ENCODE measurements around the gene CUBN. TPM values are rescaled to one million over a fixed set of nuclear protein-coding genes. Genes with fewer than 3 reads are reported as not detected.

The CUBN gene
- total RNA-seq, 1 donor from 2014 or later = 6.1 TPM

DNA sequence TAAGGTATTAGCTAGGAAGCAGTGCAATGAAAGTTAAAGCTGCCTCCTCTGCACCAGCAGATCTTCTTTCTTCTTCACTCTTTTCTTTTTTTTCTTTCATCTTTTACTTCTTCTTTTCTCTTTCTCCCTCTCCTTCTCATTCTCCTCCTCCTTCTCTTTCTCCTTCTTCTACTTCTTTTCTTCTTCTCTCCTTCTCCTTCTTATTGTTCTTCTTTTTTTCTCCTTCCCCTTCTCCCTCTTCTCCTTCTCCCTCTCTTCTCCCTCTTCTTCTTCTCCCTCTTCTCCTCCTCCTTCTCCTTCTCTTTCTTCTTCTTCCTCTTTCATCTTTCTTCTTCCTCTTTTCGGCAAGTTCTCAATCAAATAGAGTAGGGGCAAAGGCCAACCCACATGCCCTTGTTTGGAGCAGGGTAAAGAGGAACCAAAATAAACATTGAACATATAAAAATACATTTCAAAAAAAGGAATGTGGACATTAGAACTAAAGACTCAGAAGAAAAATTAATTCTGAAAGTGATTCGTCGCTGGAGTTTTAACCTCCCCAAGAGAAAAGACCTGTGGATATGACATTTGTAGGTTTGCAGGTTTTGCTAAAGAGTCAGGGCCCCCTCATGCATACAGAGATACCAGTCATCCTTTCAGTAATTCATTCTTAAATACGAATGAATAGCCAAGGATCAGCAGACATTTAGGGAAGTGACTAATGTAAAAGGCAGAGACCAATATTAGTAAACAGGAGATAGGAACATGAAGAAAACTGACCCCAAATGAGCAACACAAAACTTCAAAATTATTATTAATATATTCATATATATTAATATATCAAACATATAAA lies 219.4 kb downstream of the CUBN start:
- peak; percentile 55 for DNase-seq

- DNase-seq = peak; percentile 35
These were observed 220.3 kb downstream of the CUBN start for GRCh38 chr10:16909271-16909767.

DNA sequence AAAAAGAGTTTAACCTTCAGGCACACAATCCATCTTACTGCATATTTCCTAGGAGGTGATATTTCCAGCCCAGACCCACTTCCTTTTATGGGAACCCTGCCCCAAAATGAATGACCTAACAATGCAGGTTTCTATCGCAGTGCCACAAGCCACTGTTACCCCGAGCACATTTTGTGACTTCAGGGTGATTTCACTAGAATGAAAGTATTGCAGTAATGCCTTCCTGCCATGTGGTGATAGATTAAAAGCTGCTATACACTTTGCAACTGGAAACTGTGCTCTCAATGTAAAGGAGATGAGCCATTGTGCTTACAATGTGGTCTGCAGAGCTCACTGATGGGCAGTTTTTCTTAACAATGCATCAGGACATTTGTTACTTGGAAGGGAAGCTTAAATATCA lies 221.9 kb downstream of the CUBN start:
- DNase-seq = no peak

GRCh38 chr10:16905320-16905719 lies 224.3 kb downstream of the CUBN start:
- DNase-seq = no peak

GRCh38 chr10:16904639-16905061 lies 225.0 kb downstream of the CUBN start:
- DNase-seq = no peak

GRCh38 chr10:16904049-16904448 lies 225.6 kb downstream of the CUBN start:
- no peak for DNase-seq

- no peak for DNase-seq
These were observed 227.0 kb downstream of the CUBN start for GRCh38 chr10:16902606-16903005.

- DNase-seq = no peak
These were observed 228.5 kb downstream of the CUBN start for GRCh38 chr10:16901106-16901505.

- DNase-seq = no peak
These were observed 232.6 kb downstream of the CUBN start for GRCh38 chr10:16896993-16897392.

DNA sequence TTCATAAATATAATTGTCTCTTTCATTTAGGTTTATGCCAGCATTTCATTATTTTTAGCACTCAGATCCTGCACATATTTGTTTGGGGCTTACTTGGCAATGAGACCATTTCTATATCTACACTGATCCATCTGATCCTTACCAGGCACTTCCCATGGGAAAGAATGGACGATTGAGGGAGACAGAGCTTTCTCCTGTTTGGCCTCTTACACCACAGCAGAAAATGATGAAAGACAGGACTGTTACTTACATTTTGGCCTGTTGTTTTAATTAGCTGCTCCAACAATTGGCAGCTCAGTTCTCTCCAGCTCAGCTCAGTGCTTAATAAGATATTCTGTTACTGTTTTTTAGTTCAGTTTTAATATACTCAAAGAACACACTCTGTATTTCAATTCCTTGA lies 234.8 kb downstream of the CUBN start:
- DNase-seq = no peak

DNA sequence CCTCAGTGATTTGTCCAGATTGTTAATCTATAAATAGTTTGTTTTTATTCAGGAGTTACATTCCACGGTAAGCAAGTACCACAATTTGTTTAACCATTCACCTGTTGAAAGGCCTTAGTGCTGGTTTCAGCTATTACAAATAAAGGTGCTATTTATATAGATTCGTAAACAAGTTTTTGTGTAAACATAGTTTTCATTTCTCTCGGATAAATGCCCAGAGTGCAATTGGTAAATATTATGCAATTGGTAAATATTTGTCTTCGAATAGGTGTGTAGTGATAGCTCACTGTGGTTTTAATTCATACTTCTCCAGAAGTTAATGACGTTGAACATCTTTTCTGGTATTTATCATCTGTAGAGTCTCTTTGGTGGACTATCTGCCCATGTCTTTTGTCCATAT lies 235.9 kb downstream of the CUBN start:
- no peak for DNase-seq

GRCh38 chr10:16891375-16892313 lies 238.0 kb downstream of the CUBN start:
- DNase-seq = peak; percentile 77

- no peak for DNase-seq
These were observed 238.9 kb downstream of the CUBN start for GRCh38 chr10:16890691-16891090.

DNA sequence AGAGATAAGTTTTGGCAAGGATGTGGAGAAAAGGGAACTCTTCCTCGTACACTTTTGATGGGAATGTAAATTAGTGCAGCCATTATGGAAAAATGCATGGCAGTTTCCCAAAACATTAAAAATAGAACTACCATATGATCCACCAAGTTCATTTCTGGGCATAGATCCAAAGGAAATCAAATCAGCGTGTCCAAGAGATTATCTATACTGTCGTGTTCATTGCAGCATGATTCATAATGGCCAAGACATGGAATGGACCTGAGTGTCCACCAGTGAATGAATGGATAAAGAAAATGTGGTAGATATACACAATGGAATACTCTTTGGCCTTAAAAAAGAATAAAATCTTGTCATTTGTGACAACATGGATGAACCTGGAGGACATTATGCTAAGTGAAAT lies 242.0 kb downstream of the CUBN start:
- DNase-seq = peak; percentile 86

DNA sequence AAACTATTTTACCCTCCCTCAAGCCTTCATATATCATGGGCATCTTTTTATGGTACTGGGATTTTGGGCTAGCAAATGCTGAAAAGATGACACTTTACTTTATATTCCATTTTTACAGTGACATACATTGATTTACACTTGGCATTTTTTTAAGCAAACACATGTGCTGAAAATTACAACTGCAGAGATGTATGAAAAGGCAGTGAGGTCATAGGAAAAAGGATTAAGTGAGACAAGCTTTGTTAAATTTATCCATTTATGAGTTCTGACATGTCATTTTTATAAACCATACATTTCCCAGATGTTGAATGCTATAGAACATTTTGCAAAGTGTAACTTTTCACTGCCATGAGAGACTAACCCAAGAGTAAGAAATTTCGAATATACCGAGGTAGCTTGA lies 243.6 kb downstream of the CUBN start:
- no peak for DNase-seq

GRCh38 chr10:16884497-16884896 lies 245.1 kb downstream of the CUBN start:
- DNase-seq = no peak

- no peak for DNase-seq
These were observed 246.5 kb downstream of the CUBN start for GRCh38 chr10:16883084-16883483.

- no peak for DNase-seq
These were observed 259.3 kb downstream of the CUBN start for GRCh38 chr10:16870331-16870730.

DNA sequence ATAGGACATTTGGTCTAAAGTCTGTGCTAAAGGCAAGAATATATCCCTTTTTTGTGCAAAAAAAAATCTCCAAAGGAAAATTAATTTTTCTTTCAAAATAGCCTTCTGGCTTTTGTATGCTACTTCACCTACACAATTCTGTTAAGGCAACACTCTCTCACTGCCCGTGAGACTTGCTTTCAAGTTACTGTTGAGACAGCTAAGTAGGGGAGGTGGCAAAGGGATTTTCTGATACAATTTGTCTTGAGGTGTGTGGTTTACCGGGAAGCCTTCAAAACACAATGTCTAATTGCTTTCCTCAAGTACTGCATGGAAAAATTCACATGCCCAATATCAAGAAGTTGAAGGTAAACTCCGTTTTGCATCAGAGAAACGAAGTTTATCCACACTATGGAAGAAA lies 261.6 kb downstream of the CUBN start:
- no peak for DNase-seq

DNA sequence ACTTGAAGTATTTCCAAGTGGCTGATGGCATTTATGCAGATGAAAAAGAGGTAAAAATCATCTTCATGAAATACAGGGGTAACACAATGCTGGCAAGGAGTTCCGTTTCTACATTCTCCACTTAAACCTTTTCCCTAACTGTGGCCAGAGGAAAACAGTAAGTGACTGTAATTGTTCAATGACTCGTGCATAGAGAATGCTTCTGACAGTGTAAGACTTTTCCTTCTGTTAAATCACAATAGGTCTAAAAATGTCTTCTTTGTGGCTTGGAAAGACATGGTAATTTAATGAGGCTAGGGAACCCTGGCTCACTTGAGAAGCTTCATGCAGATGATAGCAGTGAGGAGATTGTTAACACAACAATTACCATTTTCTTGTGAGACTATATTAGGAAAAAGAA lies 262.1 kb downstream of the CUBN start:
- DNase-seq = peak; percentile 61

DNA sequence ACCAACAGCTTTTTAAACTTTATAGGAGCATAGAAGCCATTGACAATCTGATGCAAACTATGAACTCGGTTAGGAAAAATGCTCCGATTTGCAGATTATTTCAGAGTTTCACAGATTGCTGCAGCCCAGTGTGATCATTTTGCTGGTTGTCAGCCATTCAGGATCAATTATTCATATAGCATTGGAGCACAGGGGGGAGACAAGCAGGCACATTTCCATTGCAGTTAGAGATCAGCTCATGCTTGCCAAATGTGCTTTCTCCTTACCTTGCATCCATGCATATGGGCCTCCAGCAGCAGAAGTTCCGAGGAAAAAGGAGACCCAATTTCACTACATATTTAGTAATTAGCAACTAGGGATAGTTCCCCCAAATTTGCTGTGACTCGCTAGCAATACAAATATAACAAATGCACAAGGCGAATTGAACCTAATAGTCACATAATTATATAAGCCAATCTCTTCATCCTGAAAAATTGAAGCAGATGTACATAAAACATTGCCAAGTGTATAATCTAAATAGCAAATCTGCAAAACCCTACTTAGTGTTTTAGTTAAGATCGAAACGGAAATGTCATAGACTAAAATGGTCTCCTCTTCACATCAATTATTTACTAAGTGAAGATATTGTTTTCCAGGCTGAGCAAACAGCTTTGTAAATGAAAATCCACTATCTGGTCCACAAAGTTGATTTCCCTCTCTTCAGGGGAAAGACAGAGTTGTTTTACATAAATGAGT lies 262.9 kb downstream of the CUBN start:
- no peak for DNase-seq

- DNase-seq = no peak
These were observed 263.8 kb downstream of the CUBN start for GRCh38 chr10:16865766-16866165.

DNA sequence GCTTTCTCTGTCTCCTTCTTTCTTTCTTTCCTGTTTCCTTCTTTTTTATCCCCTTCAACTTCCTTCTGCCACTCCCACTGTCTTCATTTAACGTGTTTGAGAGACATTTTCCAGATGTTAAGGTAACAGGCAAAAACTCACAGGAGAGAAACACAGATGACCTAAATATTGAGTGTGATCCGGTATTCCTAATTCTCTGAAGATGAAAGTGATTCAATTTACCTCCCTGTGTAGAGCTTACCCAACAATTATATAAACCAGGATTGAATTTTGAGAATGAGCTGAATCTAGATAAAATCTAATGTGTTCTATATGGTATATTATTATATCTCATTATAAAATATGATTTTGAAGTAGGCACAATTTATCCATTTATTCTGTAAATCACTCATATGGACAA lies 265.8 kb downstream of the CUBN start:
- no peak for DNase-seq

Measured in dermis blood vessel endothelial cell (primary cell).